ENCODE results near the gene KRTAP5-2.
A peak's percentile ranks its signal among the peaks of the same experiment; 100 is the strongest.

Gene KRTAP5-2

DNA sequence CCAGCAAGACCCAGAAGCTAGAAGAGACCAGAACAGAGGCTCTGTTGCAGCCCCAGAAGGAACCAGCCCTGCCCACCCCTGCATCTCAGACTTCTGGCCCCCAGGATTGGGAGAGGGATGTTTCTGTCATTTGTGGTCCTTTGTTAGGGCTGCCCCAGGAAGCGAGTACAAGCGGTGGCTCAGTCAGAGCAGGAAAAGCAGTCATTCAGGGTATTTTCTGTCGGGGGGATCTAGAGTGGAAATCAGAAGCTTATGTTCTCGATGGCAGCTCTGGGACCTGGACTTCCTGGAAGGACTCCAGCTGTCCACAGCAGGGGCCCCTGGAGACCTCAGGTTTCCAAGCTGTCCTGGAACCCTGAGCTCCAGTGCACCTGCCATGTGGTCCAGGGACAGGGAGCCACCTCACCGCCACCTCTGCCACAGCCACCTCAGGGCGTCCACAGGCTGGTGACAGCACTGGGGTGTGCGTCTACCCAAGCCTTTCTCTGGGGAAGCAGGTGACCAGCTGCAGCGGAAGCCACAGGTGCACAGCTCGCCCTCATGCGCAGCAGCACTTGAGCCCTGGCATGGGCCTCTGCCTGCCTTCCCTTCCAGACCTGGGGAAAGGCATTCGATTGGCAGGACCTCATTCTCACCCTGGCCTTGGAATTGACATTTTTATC, 34.1 kb upstream of the KRTAP5-2 start:
- DNase-seq (ENCODE audit: extremely low read depth, low read depth) = no peak
- TF ChIP-seq, protein P1, sequence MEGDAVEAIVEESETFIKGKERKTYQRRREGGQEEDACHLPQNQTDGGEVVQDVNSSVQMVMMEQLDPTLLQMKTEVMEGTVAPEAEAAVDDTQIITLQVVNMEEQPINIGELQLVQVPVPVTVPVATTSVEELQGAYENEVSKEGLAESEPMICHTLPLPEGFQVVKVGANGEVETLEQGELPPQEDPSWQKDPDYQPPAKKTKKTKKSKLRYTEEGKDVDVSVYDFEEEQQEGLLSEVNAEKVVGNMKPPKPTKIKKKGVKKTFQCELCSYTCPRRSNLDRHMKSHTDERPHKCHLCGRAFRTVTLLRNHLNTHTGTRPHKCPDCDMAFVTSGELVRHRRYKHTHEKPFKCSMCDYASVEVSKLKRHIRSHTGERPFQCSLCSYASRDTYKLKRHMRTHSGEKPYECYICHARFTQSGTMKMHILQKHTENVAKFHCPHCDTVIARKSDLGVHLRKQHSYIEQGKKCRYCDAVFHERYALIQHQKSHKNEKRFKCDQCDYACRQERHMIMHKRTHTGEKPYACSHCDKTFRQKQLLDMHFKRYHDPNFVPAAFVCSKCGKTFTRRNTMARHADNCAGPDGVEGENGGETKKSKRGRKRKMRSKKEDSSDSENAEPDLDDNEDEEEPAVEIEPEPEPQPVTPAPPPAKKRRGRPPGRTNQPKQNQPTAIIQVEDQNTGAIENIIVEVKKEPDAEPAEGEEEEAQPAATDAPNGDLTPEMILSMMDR (IDR thresholded peaks at IDR 0.05; ENCODE audit: low read depth, low read length) = no peak

DNA sequence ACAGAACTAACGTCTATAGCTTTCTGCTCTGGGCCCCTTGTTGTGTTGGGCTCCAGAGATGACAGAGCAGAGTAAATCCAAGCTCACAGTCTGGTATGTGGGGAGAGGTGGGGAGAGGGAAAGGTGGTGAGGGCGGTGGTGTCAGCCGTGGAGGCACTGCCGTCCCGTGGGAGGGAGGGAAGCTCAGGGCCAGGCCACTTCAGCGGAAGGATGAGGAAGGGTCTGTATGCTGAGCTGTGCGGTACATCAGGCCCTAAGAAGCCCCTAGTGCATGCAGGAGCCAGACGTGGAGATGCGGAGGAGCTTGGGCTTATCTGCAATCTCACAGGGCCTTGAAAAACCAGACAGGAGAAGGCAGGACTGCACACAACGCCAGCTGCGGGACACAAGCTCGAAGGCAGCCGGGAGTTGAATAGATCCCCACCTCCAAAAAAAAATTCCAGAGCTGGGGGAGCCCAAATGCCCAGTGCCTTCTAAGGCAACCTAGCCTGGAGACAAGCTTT, 33.0 kb upstream of the KRTAP5-2 start:
- TF ChIP-seq, protein P1 (IDR thresholded peaks at IDR 0.05; ENCODE audit: low read depth, low read length) = no peak
- DNase-seq (ENCODE audit: extremely low read depth, low read depth) = no peak

DNA sequence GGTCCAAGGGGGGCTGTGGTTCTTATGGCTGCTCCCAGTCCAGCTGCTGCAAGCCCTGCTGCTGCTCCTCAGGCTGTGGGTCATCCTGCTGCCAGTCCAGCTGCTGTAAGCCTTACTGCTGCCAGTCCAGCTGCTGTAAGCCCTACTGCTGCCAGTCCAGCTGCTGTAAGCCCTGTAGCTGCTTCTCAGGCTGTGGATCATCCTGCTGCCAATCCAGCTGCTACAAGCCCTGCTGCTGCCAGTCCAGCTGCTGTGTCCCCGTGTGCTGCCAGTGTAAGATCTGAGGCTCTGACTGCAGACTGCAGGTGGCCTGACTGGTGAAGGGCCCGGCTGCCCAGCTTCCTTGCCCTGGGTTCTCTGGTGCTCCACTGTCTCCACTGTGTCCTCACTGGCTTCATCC, 32.2 kb upstream of the KRTAP5-2 start:
- no peak for DNase-seq (ENCODE audit: extremely low read depth, low read depth)
- TF ChIP-seq, protein P1 (IDR thresholded peaks at IDR 0.05; ENCODE audit: low read depth, low read length) = no peak

DNA sequence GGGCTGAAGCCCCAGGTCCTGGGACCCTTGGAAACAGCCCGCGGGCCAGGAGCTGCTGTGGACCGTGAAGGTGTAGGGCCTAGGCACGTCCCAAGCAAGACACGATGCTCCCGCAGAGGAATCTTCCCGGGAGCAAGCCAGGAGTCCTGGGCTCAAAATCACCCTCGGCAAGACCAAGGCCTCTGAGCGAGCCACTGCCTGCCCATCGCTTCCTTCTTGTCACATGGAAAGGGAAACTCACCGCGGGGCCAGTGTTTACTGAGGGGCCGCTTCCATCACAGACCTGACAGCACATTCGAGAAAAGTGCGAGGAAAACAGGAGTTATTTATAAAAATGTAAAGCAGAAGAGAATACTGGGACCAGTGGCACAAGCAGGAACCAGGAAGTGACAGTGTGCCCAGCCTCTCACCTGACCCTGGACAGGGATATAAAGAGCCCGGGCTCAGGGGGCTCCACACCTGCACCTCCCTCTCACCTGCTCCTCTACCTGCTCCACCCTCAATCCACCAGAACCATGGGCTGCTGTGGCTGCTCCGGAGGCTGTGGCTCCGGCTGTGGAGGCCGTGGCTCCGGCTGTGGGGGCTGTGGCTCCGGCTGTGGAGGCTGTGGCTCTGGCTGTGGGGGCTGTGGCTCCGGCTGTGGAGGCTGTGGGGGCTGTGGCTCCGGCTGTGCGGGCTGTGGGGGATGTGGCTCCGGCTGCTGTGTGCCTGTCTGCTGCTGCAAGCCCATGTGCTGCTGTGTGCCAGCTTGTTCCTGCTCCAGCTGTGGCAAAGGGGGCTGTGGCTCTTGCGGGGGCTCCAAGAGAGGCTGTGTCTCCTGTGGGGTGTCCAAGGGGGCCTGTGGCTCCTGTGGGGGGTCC, 31.5 kb upstream of the KRTAP5-2 start, which contains the start of gene KRTAP5-5:
Gene KRTAP5-5, plus strand, starts transcription at position 450 of the 860 bp plus-strand sequence. Its CDS starts 66 bp downstream, at position 516.
- no peak for DNase-seq (ENCODE audit: extremely low read depth, low read depth)
- TF ChIP-seq, protein P1 (IDR thresholded peaks at IDR 0.05; ENCODE audit: low read depth, low read length) = no peak

DNA sequence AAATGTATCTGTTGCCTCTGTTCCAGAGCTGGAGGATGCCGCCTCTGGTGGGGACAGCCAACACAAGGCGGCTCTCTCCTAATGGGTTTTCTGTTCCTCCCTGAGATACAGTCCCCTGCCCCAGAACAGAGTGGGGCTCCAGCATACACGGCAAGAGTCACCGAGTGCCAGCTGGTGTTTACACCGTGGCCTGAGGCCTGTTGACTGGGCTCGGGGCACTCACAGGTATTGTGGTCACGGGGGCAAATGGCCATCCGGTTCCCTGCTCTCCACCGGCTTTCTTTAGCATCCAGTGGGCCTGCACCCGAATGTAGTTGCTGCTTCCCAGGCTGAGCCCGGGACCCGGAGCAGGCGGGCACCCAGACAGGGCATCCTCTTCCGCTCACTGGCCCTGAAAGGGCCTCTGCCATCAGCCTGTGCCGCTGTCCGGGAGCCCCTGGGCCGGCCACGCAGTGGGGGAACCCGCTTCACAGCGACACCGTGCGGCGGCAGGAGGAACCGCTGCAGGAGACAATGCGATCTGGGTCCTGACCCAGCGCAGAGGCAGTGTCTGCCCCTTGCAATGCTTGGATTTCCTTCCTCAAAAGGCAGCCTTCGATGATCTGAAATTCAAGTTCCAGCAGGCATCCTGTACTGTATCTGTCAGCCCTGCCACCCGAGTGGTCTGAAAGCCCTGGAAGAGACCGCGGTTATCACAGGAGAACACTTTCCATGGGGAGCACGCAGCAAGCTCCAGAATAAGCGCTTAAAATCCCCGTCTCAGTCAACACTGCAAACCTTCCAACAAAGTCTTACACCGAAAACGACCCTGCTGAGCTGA, 30.6 kb upstream of the KRTAP5-2 start:
- DNase-seq (ENCODE audit: extremely low read depth, low read depth) = peak; percentile 3
- TF ChIP-seq, protein P1 (IDR thresholded peaks at IDR 0.05; ENCODE audit: low read depth, low read length) = peak; percentile 91

DNA sequence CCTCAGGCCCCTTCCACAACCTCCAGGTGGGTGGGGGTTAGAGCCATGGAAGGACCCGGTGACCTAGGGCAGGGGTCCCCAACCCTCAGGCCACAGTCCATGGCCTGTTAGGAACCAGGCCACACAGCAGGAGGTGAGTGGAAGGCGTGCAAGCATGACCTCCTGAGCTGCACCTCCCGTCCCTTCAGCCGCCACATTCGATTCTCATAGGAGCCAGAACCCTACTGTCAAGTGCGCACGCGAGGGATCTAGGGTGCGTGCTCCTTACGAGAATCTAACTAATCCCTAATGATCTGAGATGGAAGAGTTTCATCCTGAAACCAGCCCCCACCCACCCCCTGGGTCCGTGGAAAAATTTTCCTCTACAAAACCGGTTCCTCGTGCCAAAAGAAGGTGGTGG, 27.4 kb upstream of the KRTAP5-2 start:
- DNase-seq (ENCODE audit: extremely low read depth, low read depth) = no peak
- TF ChIP-seq, protein P1 (IDR thresholded peaks at IDR 0.05; ENCODE audit: low read depth, low read length) = no peak
